ENCODE measurements around the gene BPIFB1. TPM values are rescaled to one million over a fixed set of nuclear protein-coding genes. Genes with fewer than 3 reads are reported as not detected.

BPIFB1 gene
- total and polyA plus RNA-seq, 2 donors from 2014 or later = not detected

DNA sequence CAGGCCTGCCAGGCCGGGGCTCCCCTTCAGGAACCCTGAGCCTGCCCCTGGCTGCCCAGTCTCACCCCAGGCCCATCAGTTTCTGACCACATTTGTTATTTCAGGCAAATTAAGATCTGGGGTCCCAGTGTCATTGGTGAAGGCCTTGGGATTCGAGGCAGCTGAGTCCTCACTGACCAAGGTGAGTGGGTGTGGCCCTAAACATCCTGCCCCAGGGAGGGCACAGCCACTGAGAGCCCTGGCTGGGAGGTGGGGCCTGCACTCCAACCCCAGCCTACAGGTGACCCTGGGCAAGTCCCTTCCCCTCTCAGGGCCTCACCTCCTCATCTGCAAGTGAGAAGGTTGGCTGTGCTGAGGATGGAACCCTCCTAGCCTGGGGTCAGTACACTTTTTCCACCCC, 23.8 kb downstream of the BPIFB1 start:
- H3K36me3 ChIP-seq (ENCODE audit: control insufficient read depth in 2 of 3, insufficient read depth in 3 of 3, low read length in 3 of 3) = no peaks in the 10 kb centered on the region
- no peak overlapping the region for H3K9ac ChIP-seq (ENCODE audit: low read length in 3 of 3)
- H3K4me3 ChIP-seq (ENCODE audit: low read length in 3 of 3) = no peak overlapping the region
- FAIRE-seq = no peak
- TF ChIP-seq CTCF (IDR thresholded peaks at IDR 0.05; ENCODE audit: borderline replicate concordance, extremely low read depth, insufficient read depth) = no peak
- peaks cover 0 to 2% (median 0%) of the 10 kb centered on the region in 3 donors for H3K9me3 ChIP-seq (ENCODE audit: control insufficient read depth in 2 of 3, insufficient read depth in 1 of 3, low read length in 3 of 3)
- H3K27me3 ChIP-seq (ENCODE audit: control insufficient read depth, insufficient read depth, low read length) = no peaks in the 10 kb centered on the region
- H3K27ac ChIP-seq (ENCODE audit: low read depth in 2 of 2, low read length in 2 of 2) = no peak overlapping the region
- intact Hi-C loops (cut with DNase I) = no loop called here
- no peaks in the 10 kb centered on the region for H3K4me1 ChIP-seq (ENCODE audit: control insufficient read depth in 2 of 3, insufficient read depth in 2 of 3, low read depth in 1 of 3, low read length in 3 of 3)
- no peak for DNase-seq

DNA sequence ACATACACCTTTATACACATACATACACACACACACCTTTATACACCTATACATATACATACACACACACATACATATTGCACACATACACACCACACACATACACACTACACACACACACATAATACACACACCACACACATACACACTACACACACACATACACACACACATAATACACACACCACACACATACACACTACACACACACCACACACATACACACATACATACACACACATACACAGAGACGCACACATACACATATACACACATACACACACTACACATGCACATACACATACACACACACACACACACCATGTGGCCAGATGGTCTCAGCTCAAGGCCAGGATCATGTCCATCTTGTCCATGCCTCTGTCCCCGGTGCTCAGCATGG, 25.7 kb downstream of the BPIFB1 start:
- H3K4me3 ChIP-seq (ENCODE audit: low read length in 3 of 3) = peak overlapping the region in 1 of 3 donors; percentile 34
- H3K27me3 ChIP-seq (ENCODE audit: control insufficient read depth, insufficient read depth, low read length) = no peaks in the 10 kb centered on the region
- no peaks in the 10 kb centered on the region for H3K36me3 ChIP-seq (ENCODE audit: control insufficient read depth in 2 of 3, insufficient read depth in 3 of 3, low read length in 3 of 3)
- H3K9me3 ChIP-seq (ENCODE audit: control insufficient read depth in 2 of 3, insufficient read depth in 1 of 3, low read length in 3 of 3) = peaks cover 0 to 2% (median 0%) of the 10 kb centered on the region in 3 donors
- no peak overlapping the region for H3K9ac ChIP-seq (ENCODE audit: low read length in 3 of 3)
- DNase-seq (no peak), FAIRE-seq (no peak)
- no peak for TF ChIP-seq CTCF (IDR thresholded peaks at IDR 0.05; ENCODE audit: borderline replicate concordance, extremely low read depth, insufficient read depth)
- intact Hi-C loops (cut with DNase I) = no loop called here
- no peak overlapping the region for H3K27ac ChIP-seq (ENCODE audit: low read depth in 2 of 2, low read length in 2 of 2)
- no peaks in the 10 kb centered on the region for H3K4me1 ChIP-seq (ENCODE audit: control insufficient read depth in 2 of 3, insufficient read depth in 2 of 3, low read depth in 1 of 3, low read length in 3 of 3)

DNA sequence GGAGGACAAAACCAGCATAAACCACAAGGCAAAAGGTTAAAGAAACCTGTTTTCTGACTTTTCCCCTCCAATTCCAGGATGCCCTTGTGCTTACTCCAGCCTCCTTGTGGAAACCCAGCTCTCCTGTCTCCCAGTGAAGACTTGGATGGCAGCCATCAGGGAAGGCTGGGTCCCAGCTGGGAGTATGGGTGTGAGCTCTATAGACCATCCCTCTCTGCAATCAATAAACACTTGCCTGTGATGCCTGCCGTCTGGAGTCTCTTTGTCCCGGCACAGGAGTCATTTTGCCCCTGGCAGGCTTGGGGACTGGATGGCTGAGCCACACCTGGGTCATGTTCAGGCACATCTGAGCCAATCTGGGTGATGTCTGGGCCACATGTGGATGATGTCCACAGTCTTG, 26.6 kb downstream of the BPIFB1 start:
- H3K27me3 ChIP-seq (ENCODE audit: control insufficient read depth, insufficient read depth, low read length) = no peaks in the 10 kb centered on the region
- no peak overlapping the region for H3K9ac ChIP-seq (ENCODE audit: low read length in 3 of 3)
- no peak for DNase-seq
- H3K27ac ChIP-seq (ENCODE audit: low read depth in 2 of 2, low read length in 2 of 2) = no peak overlapping the region
- intact Hi-C loops (cut with DNase I) = no loop called here
- peaks cover 0 to 2% (median 0%) of the 10 kb centered on the region in 3 donors for H3K9me3 ChIP-seq (ENCODE audit: control insufficient read depth in 2 of 3, insufficient read depth in 1 of 3, low read length in 3 of 3)
- no peak for TF ChIP-seq CTCF (IDR thresholded peaks at IDR 0.05; ENCODE audit: borderline replicate concordance, extremely low read depth, insufficient read depth)
- no peaks in the 10 kb centered on the region for H3K4me1 ChIP-seq (ENCODE audit: control insufficient read depth in 2 of 3, insufficient read depth in 2 of 3, low read depth in 1 of 3, low read length in 3 of 3)
- H3K4me3 ChIP-seq (ENCODE audit: low read length in 3 of 3) = no peak overlapping the region
- H3K36me3 ChIP-seq (ENCODE audit: control insufficient read depth in 2 of 3, insufficient read depth in 3 of 3, low read length in 3 of 3) = no peaks in the 10 kb centered on the region
- FAIRE-seq = no peak

- no peak overlapping the region for H3K4me3 ChIP-seq (ENCODE audit: low read length in 3 of 3)
- no peak for FAIRE-seq
- H3K27me3 ChIP-seq (ENCODE audit: control insufficient read depth, insufficient read depth, low read length) = no peaks in the 10 kb centered on the region
- no peaks in the 10 kb centered on the region for H3K36me3 ChIP-seq (ENCODE audit: control insufficient read depth in 2 of 3, insufficient read depth in 3 of 3, low read length in 3 of 3)
- no peak overlapping the region for H3K9ac ChIP-seq (ENCODE audit: low read length in 3 of 3)
- no peak for TF ChIP-seq CTCF (IDR thresholded peaks at IDR 0.05; ENCODE audit: borderline replicate concordance, extremely low read depth, insufficient read depth)
- intact Hi-C loops (cut with DNase I) = no loop called here
- H3K27ac ChIP-seq (ENCODE audit: low read depth in 2 of 2, low read length in 2 of 2) = no peak overlapping the region
- H3K4me1 ChIP-seq (ENCODE audit: control insufficient read depth in 2 of 3, insufficient read depth in 2 of 3, low read depth in 1 of 3, low read length in 3 of 3) = no peaks in the 10 kb centered on the region
- no peak for DNase-seq
- H3K9me3 ChIP-seq (ENCODE audit: control insufficient read depth in 2 of 3, insufficient read depth in 1 of 3, low read length in 3 of 3) = peaks cover 0 to 2% (median 0%) of the 10 kb centered on the region in 3 donors
These were observed 27.4 kb downstream of the BPIFB1 start for GRCh38 chr20:33310327-33310899.
